ENCODE measurements around the gene OGDHL. TPM values are rescaled to one million over a fixed set of nuclear protein-coding genes. Genes with fewer than 3 reads are reported as not detected.

Gene OGDHL
- total RNA-seq, 1 donor from 2014 or later, result 1.7 TPM

DNA sequence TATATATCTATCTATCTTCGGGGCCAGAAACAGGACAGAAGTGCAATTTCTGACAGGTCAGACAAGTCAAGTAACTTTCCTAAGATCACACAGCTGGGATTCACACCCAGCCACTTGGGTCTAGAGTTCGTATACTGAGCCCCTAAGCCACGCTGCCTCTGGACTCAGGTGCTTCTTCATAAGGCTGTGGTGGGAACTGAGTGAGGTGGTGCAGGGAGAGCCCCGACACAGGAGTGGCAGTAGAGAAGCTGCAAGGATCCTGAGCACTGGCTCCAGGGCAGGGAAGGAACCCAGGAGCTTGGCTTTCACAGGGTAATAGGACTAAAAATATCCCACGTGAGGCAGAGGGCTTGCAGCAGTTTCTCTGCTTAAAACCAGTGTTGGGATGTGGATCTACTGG, 48.9 kb downstream of the OGDHL start:
- H3K36me3 Mint-ChIP-seq (ENCODE audit: unreplicated experiment), result no peaks in the 10 kb centered on the region
- TF ChIP-seq, protein P1, sequence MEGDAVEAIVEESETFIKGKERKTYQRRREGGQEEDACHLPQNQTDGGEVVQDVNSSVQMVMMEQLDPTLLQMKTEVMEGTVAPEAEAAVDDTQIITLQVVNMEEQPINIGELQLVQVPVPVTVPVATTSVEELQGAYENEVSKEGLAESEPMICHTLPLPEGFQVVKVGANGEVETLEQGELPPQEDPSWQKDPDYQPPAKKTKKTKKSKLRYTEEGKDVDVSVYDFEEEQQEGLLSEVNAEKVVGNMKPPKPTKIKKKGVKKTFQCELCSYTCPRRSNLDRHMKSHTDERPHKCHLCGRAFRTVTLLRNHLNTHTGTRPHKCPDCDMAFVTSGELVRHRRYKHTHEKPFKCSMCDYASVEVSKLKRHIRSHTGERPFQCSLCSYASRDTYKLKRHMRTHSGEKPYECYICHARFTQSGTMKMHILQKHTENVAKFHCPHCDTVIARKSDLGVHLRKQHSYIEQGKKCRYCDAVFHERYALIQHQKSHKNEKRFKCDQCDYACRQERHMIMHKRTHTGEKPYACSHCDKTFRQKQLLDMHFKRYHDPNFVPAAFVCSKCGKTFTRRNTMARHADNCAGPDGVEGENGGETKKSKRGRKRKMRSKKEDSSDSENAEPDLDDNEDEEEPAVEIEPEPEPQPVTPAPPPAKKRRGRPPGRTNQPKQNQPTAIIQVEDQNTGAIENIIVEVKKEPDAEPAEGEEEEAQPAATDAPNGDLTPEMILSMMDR (IDR thresholded peaks at IDR 0.05), result no peak
- H3K9me3 Mint-ChIP-seq (ENCODE audit: unreplicated experiment), result peaks cover 7% of the 10 kb centered on the region
- peak; percentile 66 for DNase-seq (ENCODE audit: extremely low spot score, unreplicated experiment)
- H3K27me3 Mint-ChIP-seq (ENCODE audit: unreplicated experiment), result peaks cover 16% of the 10 kb centered on the region
- H3K27ac Mint-ChIP-seq (ENCODE audit: unreplicated experiment), result no peak overlapping the region
- no peaks in the 10 kb centered on the region for H3K4me1 Mint-ChIP-seq (ENCODE audit: unreplicated experiment)
- no peak overlapping the region for H3K4me3 Mint-ChIP-seq (ENCODE audit: unreplicated experiment)

DNA sequence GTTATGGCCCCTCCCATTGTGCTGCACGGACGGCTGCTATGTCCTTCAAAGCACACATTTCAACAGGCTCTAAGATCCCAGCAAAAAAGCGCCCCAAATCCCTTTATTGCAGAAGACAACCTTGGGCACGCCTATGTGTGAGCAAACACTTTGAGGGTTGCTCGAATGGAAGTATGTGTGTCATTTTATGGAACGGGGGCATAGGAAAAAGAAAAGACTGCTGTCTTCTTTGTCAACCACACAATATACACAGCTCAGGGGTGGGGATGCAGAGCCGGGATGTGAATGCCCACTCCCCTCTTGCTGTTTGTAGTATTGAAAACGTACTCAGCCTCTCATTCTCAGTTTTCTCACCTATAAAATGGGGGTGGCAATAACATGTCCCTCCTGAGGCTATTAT, 50.6 kb downstream of the OGDHL start:
- Mint-ChIP-seq H3K9me3 (ENCODE audit: unreplicated experiment) (peaks cover 7% of the 10 kb centered on the region), H3K27ac (ENCODE audit: unreplicated experiment) (no peak overlapping the region), H3K36me3 (ENCODE audit: unreplicated experiment) (no peaks in the 10 kb centered on the region), H3K4me3 (ENCODE audit: unreplicated experiment) (no peak overlapping the region), H3K27me3 (ENCODE audit: unreplicated experiment) (peaks cover 11% of the 10 kb centered on the region), H3K4me1 (ENCODE audit: unreplicated experiment) (no peaks in the 10 kb centered on the region)
- DNase-seq (ENCODE audit: extremely low spot score, unreplicated experiment), result no peak
- TF ChIP-seq, protein P1 (IDR thresholded peaks at IDR 0.05), result no peak

DNA sequence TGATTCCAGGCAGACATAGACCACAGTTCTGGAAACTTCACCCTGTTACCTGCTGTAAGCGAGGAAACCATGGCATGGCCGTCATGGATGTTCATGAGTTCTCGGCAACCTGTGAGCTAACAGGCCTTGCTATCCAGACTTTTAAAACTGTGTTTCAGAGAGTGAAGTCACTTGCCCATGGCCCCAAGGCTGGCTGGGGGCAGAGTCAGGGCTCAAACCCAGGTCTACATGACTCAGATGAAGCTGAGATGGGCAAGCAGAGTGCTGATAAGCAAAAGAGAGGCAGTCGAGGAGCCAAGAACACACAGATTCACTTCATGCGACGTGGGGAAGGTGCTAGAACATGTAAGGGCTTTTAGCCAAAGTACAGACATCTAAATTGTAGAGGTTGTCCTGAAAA, 51.2 kb downstream of the OGDHL start:
- H3K4me1 Mint-ChIP-seq (ENCODE audit: unreplicated experiment), result no peaks in the 10 kb centered on the region
- peak; percentile 57 for DNase-seq (ENCODE audit: extremely low spot score, unreplicated experiment)

DNA sequence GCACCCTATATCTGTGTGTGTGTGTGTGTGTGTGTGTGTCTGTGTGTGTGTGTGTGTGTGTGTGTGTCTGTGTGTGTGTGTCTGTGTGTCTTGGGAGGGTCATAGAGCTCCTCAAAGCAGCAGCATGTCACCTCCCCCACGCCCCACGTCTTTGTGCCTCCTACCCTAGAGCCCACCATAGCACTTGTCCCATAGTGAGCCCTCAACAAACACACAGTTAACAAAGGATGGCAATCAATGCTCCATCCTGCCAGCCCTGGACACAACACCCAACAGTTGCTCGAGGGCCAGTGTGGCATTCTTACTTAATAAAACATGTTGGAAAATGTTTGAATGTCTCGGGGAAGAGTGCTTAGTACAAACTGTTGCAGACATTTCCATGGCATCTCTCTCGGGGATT, 52.2 kb downstream of the OGDHL start:
- Mint-ChIP-seq H3K27ac (ENCODE audit: unreplicated experiment) (no peak overlapping the region), H3K4me1 (ENCODE audit: unreplicated experiment) (no peaks in the 10 kb centered on the region), H3K27me3 (ENCODE audit: unreplicated experiment) (peaks cover 9% of the 10 kb centered on the region), H3K36me3 (ENCODE audit: unreplicated experiment) (no peaks in the 10 kb centered on the region), H3K9me3 (ENCODE audit: unreplicated experiment) (peaks cover 12% of the 10 kb centered on the region), H3K4me3 (ENCODE audit: unreplicated experiment) (no peak overlapping the region)
- TF ChIP-seq, protein P1 (IDR thresholded peaks at IDR 0.05), result no peak
- peak; percentile 51 for DNase-seq (ENCODE audit: extremely low spot score, unreplicated experiment)

More for the DNA sequence above, 51.2 kb downstream of the OGDHL start:
- no peak overlapping the region for H3K27ac Mint-ChIP-seq (ENCODE audit: unreplicated experiment)
- H3K4me3 Mint-ChIP-seq (ENCODE audit: unreplicated experiment), result no peak overlapping the region
- peaks cover 7% of the 10 kb centered on the region for H3K9me3 Mint-ChIP-seq (ENCODE audit: unreplicated experiment)
- peaks cover 11% of the 10 kb centered on the region for H3K27me3 Mint-ChIP-seq (ENCODE audit: unreplicated experiment)
- TF ChIP-seq, protein P1 (IDR thresholded peaks at IDR 0.05), result no peak
- no peaks in the 10 kb centered on the region for H3K36me3 Mint-ChIP-seq (ENCODE audit: unreplicated experiment)

DNA sequence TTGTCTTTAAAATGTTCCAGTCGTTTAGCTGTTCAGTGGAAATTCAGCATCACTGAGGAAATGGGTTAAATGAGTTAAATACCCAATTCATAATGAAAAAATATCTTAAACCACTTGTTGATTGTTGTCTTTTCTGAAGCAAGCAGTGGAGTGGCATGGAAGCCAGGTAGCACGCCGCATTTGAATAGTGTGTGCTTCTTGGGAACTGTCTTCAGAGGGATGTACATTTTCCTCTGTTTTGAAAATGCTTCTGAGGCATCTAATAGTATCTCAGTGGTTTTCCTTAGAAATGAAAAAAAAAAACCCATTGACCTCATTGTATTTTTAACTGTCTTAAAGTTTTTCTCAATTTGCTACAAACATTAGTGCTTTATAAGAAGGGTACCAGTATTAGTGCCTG, 54.5 kb downstream of the OGDHL start:
- no peak overlapping the region for H3K27ac Mint-ChIP-seq (ENCODE audit: unreplicated experiment)
- no peak overlapping the region for H3K4me3 Mint-ChIP-seq (ENCODE audit: unreplicated experiment)
- peaks cover 6% of the 10 kb centered on the region for H3K9me3 Mint-ChIP-seq (ENCODE audit: unreplicated experiment)
- no peak for DNase-seq (ENCODE audit: extremely low spot score, unreplicated experiment)
- H3K27me3 Mint-ChIP-seq (ENCODE audit: unreplicated experiment), result peaks cover 25% of the 10 kb centered on the region
- TF ChIP-seq, protein P1 (IDR thresholded peaks at IDR 0.05), result no peak
- no peaks in the 10 kb centered on the region for H3K4me1 Mint-ChIP-seq (ENCODE audit: unreplicated experiment)
- no peaks in the 10 kb centered on the region for H3K36me3 Mint-ChIP-seq (ENCODE audit: unreplicated experiment)

Measured in osteocyte (in vitro differentiated cells).